ENCODE data around the gene SPIRE1.
"Not testable (repeated sequence)": the region's sequence is repeated elsewhere in the genome, so short reads cannot be mapped to it uniquely, and the experiment has no call there.

The SPIRE1 gene

DNA sequence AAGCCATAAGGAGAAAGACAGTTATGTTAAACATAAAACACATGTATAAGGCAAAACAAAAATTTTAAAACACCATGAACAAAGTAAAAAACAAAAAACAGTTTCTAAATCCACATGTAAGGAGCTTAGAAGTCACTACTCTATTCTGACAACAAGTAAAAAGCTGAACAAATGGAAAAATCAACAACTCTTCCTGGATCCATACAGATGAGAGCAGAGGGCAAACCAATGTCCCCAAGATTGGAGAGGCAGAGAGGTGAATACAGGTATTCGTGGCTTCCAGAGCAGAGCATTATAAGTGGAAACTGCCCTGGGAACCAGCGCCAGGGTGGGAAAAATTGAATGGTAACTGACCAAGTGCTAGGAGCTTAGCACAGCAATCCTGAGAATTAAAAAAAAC lies 93.5 kb downstream of the SPIRE1 start (continued):
- TF ChIP-seq, protein P1, sequence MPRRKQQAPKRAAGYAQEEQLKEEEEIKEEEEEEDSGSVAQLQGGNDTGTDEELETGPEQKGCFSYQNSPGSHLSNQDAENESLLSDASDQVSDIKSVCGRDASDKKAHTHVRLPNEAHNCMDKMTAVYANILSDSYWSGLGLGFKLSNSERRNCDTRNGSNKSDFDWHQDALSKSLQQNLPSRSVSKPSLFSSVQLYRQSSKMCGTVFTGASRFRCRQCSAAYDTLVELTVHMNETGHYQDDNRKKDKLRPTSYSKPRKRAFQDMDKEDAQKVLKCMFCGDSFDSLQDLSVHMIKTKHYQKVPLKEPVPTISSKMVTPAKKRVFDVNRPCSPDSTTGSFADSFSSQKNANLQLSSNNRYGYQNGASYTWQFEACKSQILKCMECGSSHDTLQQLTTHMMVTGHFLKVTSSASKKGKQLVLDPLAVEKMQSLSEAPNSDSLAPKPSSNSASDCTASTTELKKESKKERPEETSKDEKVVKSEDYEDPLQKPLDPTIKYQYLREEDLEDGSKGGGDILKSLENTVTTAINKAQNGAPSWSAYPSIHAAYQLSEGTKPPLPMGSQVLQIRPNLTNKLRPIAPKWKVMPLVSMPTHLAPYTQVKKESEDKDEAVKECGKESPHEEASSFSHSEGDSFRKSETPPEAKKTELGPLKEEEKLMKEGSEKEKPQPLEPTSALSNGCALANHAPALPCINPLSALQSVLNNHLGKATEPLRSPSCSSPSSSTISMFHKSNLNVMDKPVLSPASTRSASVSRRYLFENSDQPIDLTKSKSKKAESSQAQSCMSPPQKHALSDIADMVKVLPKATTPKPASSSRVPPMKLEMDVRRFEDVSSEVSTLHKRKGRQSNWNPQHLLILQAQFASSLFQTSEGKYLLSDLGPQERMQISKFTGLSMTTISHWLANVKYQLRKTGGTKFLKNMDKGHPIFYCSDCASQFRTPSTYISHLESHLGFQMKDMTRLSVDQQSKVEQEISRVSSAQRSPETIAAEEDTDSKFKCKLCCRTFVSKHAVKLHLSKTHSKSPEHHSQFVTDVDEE (CRISPR knock-in tag; IDR thresholded peaks at IDR 0.05), result no peak
- TF ChIP-seq BACH2 (CRISPR knock-in tag; IDR thresholded peaks at IDR 0.05; ENCODE audit: borderline replicate concordance) (no peak), ARNTL (CRISPR knock-in tag; IDR thresholded peaks at IDR 0.05; ENCODE audit: borderline replicate concordance, low read depth) (no peak), OSR1 (CRISPR knock-in tag; IDR thresholded peaks at IDR 0.05) (no peak), PPARA (CRISPR knock-in tag; IDR thresholded peaks at IDR 0.05; ENCODE audit: borderline replicate concordance) (no peak), CSDC2 (CRISPR knock-in tag; IDR thresholded peaks at IDR 0.05) (no peak)
- TF ChIP-seq, protein P2, sequence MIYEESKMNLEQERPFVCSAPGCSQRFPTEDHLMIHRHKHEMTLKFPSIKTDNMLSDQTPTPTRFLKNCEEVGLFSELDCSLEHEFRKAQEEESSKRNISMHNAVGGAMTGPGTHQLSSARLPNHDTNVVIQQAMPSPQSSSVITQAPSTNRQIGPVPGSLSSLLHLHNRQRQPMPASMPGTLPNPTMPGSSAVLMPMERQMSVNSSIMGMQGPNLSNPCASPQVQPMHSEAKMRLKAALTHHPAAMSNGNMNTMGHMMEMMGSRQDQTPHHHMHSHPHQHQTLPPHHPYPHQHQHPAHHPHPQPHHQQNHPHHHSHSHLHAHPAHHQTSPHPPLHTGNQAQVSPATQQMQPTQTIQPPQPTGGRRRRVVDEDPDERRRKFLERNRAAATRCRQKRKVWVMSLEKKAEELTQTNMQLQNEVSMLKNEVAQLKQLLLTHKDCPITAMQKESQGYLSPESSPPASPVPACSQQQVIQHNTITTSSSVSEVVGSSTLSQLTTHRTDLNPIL (CRISPR knock-in tag; IDR thresholded peaks at IDR 0.05; ENCODE audit: low read depth), result no peak

DNA sequence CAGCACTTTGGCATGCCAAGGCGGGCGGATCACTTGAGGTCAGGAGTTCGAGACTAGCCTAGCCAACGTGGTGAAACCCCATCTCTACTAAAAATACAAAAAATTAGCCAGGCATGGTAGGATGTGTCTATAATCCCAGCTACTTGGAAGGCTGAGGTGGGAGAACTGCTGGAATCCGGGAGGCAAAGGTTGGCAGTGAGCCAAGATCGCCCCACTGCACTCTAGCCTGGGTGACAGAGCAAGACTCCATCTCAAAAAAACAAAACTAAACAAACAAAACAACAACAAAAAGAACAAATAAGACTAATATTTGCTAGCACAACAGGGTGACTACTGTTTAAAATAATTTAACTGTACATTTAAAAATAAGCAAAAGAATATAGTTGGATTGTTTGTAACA lies 97.3 kb downstream of the SPIRE1 start:
- ATAC-seq, result not testable (repeated sequence)

DNA sequence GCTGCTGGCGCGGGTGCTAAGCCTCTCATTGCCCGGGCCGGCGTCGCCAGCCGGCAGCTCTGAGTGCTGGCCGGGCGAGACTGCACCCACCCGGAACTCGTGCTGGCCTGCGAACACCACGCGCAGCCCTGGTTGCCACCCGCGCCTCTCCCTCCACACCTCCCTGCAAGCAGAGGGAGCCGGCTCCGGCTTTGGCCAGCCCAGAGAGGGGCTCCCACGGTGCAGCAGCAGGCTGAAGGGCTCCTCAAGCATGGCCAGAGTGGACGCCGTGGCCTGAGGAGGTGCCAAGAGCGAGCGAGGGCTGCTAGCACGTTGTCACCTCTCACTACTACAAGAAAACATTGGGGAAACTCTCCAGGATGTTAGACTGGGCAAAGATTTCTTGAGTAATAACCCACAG lies 98.6 kb downstream of the SPIRE1 start:
- no peak for ATAC-seq
- no peak for TF ChIP-seq GLIS3 (CRISPR knock-in tag; IDR thresholded peaks at IDR 0.05)
- TF ChIP-seq ESRRG (CRISPR knock-in tag; IDR thresholded peaks at IDR 0.05), result no peak
- TF ChIP-seq, protein P3, sequence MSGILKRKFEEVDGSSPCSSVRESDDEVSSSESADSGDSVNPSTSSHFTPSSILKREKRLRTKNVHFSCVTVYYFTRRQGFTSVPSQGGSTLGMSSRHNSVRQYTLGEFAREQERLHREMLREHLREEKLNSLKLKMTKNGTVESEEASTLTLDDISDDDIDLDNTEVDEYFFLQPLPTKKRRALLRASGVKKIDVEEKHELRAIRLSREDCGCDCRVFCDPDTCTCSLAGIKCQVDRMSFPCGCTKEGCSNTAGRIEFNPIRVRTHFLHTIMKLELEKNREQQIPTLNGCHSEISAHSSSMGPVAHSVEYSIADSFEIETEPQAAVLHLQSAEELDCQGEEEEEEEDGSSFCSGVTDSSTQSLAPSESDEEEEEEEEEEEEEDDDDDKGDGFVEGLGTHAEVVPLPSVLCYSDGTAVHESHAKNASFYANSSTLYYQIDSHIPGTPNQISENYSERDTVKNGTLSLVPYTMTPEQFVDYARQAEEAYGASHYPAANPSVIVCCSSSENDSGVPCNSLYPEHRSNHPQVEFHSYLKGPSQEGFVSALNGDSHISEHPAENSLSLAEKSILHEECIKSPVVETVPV (CRISPR knock-in tag; IDR thresholded peaks at IDR 0.05), result no peak
- no peak for TF ChIP-seq ARNTL (CRISPR knock-in tag; IDR thresholded peaks at IDR 0.05; ENCODE audit: borderline replicate concordance, low read depth)
- TF ChIP-seq, protein P4, sequence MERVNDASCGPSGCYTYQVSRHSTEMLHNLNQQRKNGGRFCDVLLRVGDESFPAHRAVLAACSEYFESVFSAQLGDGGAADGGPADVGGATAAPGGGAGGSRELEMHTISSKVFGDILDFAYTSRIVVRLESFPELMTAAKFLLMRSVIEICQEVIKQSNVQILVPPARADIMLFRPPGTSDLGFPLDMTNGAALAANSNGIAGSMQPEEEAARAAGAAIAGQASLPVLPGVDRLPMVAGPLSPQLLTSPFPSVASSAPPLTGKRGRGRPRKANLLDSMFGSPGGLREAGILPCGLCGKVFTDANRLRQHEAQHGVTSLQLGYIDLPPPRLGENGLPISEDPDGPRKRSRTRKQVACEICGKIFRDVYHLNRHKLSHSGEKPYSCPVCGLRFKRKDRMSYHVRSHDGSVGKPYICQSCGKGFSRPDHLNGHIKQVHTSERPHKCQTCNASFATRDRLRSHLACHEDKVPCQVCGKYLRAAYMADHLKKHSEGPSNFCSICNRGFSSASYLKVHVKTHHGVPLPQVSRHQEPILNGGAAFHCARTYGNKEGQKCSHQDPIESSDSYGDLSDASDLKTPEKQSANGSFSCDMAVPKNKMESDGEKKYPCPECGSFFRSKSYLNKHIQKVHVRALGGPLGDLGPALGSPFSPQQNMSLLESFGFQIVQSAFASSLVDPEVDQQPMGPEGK (CRISPR knock-in tag; IDR thresholded peaks at IDR 0.05; ENCODE audit: borderline replicate concordance), result no peak
- TF ChIP-seq, protein P2 (CRISPR knock-in tag; IDR thresholded peaks at IDR 0.05; ENCODE audit: low read depth), result no peak
- no peak for TF ChIP-seq ZFP30 (CRISPR knock-in tag; IDR thresholded peaks at IDR 0.05)
- TF ChIP-seq, protein P5, sequence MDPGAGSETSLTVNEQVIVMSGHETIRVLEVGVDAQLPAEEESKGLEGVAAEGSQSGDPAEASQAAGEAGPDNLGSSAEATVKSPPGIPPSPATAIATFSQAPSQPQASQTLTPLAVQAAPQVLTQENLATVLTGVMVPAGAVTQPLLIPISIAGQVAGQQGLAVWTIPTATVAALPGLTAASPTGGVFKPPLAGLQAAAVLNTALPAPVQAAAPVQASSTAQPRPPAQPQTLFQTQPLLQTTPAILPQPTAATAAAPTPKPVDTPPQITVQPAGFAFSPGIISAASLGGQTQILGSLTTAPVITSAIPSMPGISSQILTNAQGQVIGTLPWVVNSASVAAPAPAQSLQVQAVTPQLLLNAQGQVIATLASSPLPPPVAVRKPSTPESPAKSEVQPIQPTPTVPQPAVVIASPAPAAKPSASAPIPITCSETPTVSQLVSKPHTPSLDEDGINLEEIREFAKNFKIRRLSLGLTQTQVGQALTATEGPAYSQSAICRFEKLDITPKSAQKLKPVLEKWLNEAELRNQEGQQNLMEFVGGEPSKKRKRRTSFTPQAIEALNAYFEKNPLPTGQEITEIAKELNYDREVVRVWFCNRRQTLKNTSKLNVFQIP (CRISPR knock-in tag; IDR thresholded peaks at IDR 0.05; ENCODE audit: borderline replicate concordance, low read depth), result no peak
- no peak for TF ChIP-seq SNAI2 (CRISPR knock-in tag; IDR thresholded peaks at IDR 0.05)
- TF ChIP-seq ZNF565 (CRISPR knock-in tag; conservative IDR thresholded peaks at IDR 0.05; ENCODE audit: low read depth), result no peak
- no peak for TF ChIP-seq ISL1 (CRISPR knock-in tag; IDR thresholded peaks at IDR 0.05)
- no peak for TF ChIP-seq ZFP3 (CRISPR knock-in tag; IDR thresholded peaks at IDR 0.05)
- TF ChIP-seq ZC3H10 (CRISPR knock-in tag; IDR thresholded peaks at IDR 0.05), result no peak
- TF ChIP-seq, protein P1 (CRISPR knock-in tag; IDR thresholded peaks at IDR 0.05), result no peak
- no peak for TF ChIP-seq ZNF8 (CRISPR knock-in tag; IDR thresholded peaks at IDR 0.05)
- TF ChIP-seq CSDC2 (CRISPR knock-in tag; IDR thresholded peaks at IDR 0.05), result no peak
- TF ChIP-seq TCF4 (CRISPR knock-in tag; IDR thresholded peaks at IDR 0.05; ENCODE audit: borderline replicate concordance), result no peak
- TF ChIP-seq OSR1 (CRISPR knock-in tag; IDR thresholded peaks at IDR 0.05), result no peak
- no peak for TF ChIP-seq ZNF70 (CRISPR knock-in tag; IDR thresholded peaks at IDR 0.05)
- TF ChIP-seq TOX (CRISPR knock-in tag; IDR thresholded peaks at IDR 0.05; ENCODE audit: borderline replicate concordance), result no peak
